Measurements from ENCODE around the gene KIAA1191. TPM values are rescaled to one million over a fixed set of nuclear protein-coding genes. Genes with fewer than 3 reads are reported as not detected.

KIAA1191 gene, protein sequence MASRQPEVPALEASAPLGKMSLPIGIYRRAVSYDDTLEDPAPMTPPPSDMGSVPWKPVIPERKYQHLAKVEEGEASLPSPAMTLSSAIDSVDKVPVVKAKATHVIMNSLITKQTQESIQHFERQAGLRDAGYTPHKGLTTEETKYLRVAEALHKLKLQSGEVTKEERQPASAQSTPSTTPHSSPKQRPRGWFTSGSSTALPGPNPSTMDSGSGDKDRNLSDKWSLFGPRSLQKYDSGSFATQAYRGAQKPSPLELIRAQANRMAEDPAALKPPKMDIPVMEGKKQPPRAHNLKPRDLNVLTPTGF
- 84.6 and 88.4 TPM in 2 replicates for total RNA-seq

DNA sequence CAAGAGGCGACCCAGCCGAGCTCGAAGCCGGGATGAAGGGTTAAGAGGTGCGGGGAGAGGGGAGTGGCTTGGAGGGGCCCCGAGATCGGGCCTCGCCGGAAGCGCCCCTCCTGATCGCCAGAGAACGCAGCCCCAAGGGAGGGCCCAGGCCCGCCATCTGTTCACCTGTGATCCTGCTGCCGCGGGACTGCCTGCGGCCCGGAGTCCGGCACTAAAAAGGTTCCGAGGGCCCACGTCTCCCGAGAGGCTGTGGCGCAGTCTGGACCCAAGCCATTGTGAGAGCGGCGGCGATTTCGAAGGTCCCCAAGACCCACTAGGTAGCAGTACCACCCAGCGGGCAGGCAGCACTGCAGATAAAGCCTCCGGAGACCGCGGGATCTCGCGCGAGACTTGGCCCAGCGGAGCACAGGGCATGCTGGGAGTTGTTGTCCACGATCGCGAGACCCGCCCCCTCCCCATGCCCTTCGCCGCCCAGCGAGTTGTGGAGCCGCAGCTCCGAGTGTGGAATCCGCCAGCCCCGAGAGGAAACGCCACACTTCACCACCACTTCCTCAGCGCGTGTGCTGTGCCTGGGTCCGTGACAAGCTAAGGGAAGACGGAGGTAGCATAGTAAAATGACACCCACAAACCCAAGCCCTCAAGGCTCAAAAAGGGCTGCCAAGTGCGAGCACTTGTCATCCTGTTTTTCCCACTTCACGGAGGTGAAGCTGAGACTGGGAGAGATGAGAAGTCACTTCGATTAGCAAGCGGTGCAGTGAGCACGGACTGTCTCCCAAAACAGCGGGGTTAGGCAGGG lies at the start of gene KIAA1191:
KIAA1191 (minus strand) TSS at position 328 of the 796 bp plus-strand sequence. CDS start 2,256 bp downstream, outside the sequence.

DNA sequence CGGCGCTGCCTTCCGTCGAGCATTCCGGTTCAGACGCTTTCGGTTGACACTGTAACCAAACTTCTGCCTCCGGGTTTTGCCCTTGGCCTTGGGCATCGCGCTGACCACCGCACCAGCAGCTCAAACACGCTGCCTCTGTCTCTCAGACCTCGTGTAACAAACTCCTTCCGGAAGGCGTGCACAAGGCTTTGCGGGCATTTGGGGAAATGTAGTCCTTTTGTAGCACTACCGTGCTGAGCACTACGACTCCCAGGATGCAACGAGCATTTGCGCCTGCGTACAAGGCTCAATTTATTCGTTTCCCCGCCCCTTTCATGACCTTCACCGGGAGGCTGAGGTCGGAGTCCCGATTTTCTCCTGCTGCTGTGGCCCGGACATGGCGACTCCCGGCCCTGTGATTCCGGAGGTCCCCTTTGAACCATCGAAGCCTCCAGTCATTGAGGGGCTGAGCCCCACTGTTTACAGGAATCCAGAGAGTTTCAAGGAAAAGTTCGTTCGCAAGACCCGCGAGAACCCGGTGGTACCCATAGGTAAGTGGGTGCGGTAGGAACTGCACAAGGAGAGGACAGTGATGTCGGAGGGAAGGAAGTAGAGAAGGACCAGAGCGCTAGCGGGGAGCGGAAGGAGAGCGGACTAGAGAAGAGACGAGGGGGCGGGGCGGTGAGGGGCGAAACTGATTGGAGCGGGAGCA lies 27.0 kb upstream of the KIAA1191 start, which contains the start of the genes HIGD2A and NOP16:
HIGD2A (plus strand) TSS at position 308 of the 691 bp plus-strand sequence; CDS start at position 377, 69 bp downstream.
NOP16 (minus strand) TSS at position 155 of the 691 bp plus-strand sequence; CDS start at position 96, 59 bp downstream.

DNA sequence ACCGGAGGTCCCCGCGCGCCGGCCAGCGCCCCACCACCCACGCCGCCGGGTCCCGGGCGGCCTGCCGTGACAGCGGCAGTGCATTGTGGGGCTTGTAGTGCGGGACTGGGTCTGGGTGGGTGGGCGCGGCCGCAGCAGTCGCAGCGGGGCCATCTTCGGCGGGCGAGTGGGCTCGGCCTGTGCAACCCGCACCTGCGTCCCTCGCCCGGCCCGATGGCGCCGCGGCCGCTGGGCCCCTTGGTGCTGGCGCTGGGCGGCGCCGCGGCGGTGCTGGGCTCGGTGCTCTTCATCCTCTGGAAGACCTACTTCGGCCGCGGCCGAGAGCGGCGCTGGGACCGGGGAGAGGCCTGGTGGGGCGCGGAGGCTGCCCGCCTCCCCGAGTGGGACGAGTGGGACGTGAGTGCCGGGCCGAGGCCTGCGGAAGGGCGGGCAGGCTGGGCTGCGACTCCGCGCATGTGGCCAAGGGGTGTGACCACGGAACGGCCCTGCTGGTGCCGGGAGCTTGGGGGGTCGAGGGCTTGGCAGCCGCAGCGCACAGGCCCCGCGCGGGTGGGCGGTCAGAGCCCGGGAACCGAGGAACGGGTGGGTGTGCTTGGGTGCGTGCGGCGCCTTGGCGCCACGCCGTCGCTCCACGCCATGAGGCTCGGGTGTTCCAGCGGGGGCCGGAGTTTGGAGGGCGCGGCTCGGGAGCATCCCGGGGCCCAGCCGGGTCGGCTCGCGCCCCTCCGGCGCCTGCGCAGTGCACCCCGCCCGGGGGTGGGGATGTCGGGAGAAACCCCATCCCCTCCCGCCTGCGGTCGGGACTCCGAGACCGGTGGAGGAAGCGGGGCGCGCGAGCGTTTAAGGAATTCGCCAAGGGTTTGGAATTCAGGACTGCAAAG lies 4.0 kb upstream of the KIAA1191 start, which contains the start of gene ARL10:
ARL10 (plus strand) TSS at position 137 of the 881 bp plus-strand sequence; CDS start at position 214, 77 bp downstream.

Other genes with a start within 250 kb of the KIAA1191 start
- gene SIMC1, start 123.3 kb downstream of the KIAA1191 start, total RNA-seq = 1.6 and 2.8 TPM in 2 replicates
- 7.3 and 9.4 TPM in 2 replicates for gene ARL10, start 3.7 kb upstream of the KIAA1191 start, total RNA-seq
- gene NOP16, start 26.8 kb upstream of the KIAA1191 start, total RNA-seq = 10.1 and 12.3 TPM in 2 replicates
- 42.1 and 54.0 TPM in 2 replicates for gene HIGD2A, start 27.0 kb upstream of the KIAA1191 start, total RNA-seq
- gene CLTB, start 54.8 kb upstream of the KIAA1191 start, total RNA-seq = 78.0 and 82.7 TPM in 2 replicates
- gene FAF2, start 86.6 kb upstream of the KIAA1191 start, total RNA-seq = 39.9 and 42.0 TPM in 2 replicates
- gene RNF44, start 175.6 kb upstream of the KIAA1191 start, total RNA-seq = 3.4 and 4.6 TPM in 2 replicates
- gene CDHR2, start 187.6 kb upstream of the KIAA1191 start, total RNA-seq = under 0.01 TPM in 2 replicates
- gene GPRIN1, start 248.4 kb upstream of the KIAA1191 start, total RNA-seq = 3.9 and 4.3 TPM in 2 replicates

Measured in dermis lymphatic vessel endothelial cell (primary cell).